ENCODE data around the gene NELL2. TPM values are rescaled to one million over a fixed set of nuclear protein-coding genes. Genes with fewer than 3 reads are reported as not detected.
"Not testable (repeated sequence)": the region's sequence is repeated elsewhere in the genome, so short reads cannot be mapped to it uniquely, and the experiment has no call there.

Gene NELL2
- 7.7 and 10.2 TPM in 2 replicates for total RNA-seq

GRCh38 chr12:44875954-44876543 lies at the start of gene NELL2:
TSS of gene NELL2 (minus strand) at chr12:44876315. CDS start at chr12:44875869, 446 bp downstream.
- Mint-ChIP-seq H3K4me3 (ENCODE audit: low read depth) (peak within 1 kb of the TSS; percentile 93), H3K9me3 (peaks cover 6% of the 10 kb centered on the region), H3K27me3 (ENCODE audit: low read depth) (peaks cover 39% of the 10 kb centered on the region), H3K27ac (no peak within 1 kb of the TSS), H3K36me3 (ENCODE audit: low read depth) (no peaks in the 10 kb centered on the region), H3K4me1 (ENCODE audit: low read depth) (peaks cover 26% of the 10 kb centered on the region)
- intact Hi-C loops (cut with micrococcal nuclease), result loop anchor here (2.0 to 5.0 kb wide), 2 partner anchors 49 to 101 kb away; no protein-coding TSS in a partner anchor
- peak; percentile 33 for DNase-seq (ENCODE audit: low spot score)

GRCh38 chr12:44921736-44922135 lies 45.6 kb upstream of the NELL2 start:
- H3K27me3 Mint-ChIP-seq (ENCODE audit: low read depth), result peaks cover 2% of the 10 kb centered on the region
- no peaks in the 10 kb centered on the region for H3K36me3 Mint-ChIP-seq (ENCODE audit: low read depth)
- no peak overlapping the region for H3K4me3 Mint-ChIP-seq (ENCODE audit: low read depth)
- H3K4me1 Mint-ChIP-seq (ENCODE audit: low read depth), result no peaks in the 10 kb centered on the region
- H3K27ac Mint-ChIP-seq, result no peak overlapping the region
- intact Hi-C loops (cut with micrococcal nuclease), result no loop called here
- no peak for DNase-seq (ENCODE audit: low spot score)
- H3K9me3 Mint-ChIP-seq, result no peaks in the 10 kb centered on the region

- DNase-seq (ENCODE audit: low spot score), result no peak
- Mint-ChIP-seq H3K9me3 (no peaks in the 10 kb centered on the region), H3K27me3 (ENCODE audit: low read depth) (no peaks in the 10 kb centered on the region), H3K36me3 (ENCODE audit: low read depth) (no peaks in the 10 kb centered on the region), H3K4me1 (ENCODE audit: low read depth) (no peaks in the 10 kb centered on the region), H3K4me3 (ENCODE audit: low read depth) (no peak overlapping the region), H3K27ac (no peak overlapping the region)
- intact Hi-C loops (cut with micrococcal nuclease), result no loop called here
Measured at GRCh38 chr12:44917141-44917540, 41.0 kb upstream of the NELL2 start.

- H3K4me1 Mint-ChIP-seq (ENCODE audit: low read depth), result no peaks in the 10 kb centered on the region
- DNase-seq (ENCODE audit: low spot score), result no peak
- no peak overlapping the region for H3K27ac Mint-ChIP-seq
- H3K9me3 Mint-ChIP-seq, result no peaks in the 10 kb centered on the region
- H3K27me3 Mint-ChIP-seq (ENCODE audit: low read depth), result no peaks in the 10 kb centered on the region
- intact Hi-C loops (cut with micrococcal nuclease), result no loop called here
- H3K4me3 Mint-ChIP-seq (ENCODE audit: low read depth), result no peak overlapping the region
- no peaks in the 10 kb centered on the region for H3K36me3 Mint-ChIP-seq (ENCODE audit: low read depth)
Measured at GRCh38 chr12:44915958-44916357, 39.8 kb upstream of the NELL2 start.

GRCh38 chr12:44904321-44904720 lies 28.2 kb upstream of the NELL2 start:
- Mint-ChIP-seq H3K36me3 (ENCODE audit: low read depth) (no peaks in the 10 kb centered on the region), H3K27ac (no peak overlapping the region), H3K4me3 (ENCODE audit: low read depth) (no peak overlapping the region), H3K9me3 (no peaks in the 10 kb centered on the region), H3K4me1 (ENCODE audit: low read depth) (no peaks in the 10 kb centered on the region), H3K27me3 (ENCODE audit: low read depth) (no peaks in the 10 kb centered on the region)
- intact Hi-C loops (cut with micrococcal nuclease), result no loop called here
- no peak for DNase-seq (ENCODE audit: low spot score)

- H3K9me3 Mint-ChIP-seq; H3K27ac Mint-ChIP-seq; H3K36me3 Mint-ChIP-seq (ENCODE audit: low read depth); H3K27me3 Mint-ChIP-seq (ENCODE audit: low read depth); H3K4me1 Mint-ChIP-seq (ENCODE audit: low read depth); intact Hi-C loops (cut with micrococcal nuclease); H3K4me3 Mint-ChIP-seq (ENCODE audit: low read depth); DNase-seq (ENCODE audit: low spot score): not testable (repeated sequence)
Measured at GRCh38 chr12:44898108-44898507, 22.0 kb upstream of the NELL2 start.

GRCh38 chr12:44889926-44890325 lies 13.8 kb upstream of the NELL2 start:
- H3K36me3 Mint-ChIP-seq (ENCODE audit: low read depth), result no peaks in the 10 kb centered on the region
- intact Hi-C loops (cut with micrococcal nuclease), result no loop called here

GRCh38 chr12:44889162-44889561 lies 13.0 kb upstream of the NELL2 start:
- peaks cover 3% of the 10 kb centered on the region for H3K27me3 Mint-ChIP-seq (ENCODE audit: low read depth)
- no peak overlapping the region for H3K27ac Mint-ChIP-seq
- no peak for DNase-seq (ENCODE audit: low spot score)
- no peaks in the 10 kb centered on the region for H3K9me3 Mint-ChIP-seq
- H3K4me3 Mint-ChIP-seq (ENCODE audit: low read depth), result no peak overlapping the region
- intact Hi-C loops (cut with micrococcal nuclease), result no loop called here
- H3K4me1 Mint-ChIP-seq (ENCODE audit: low read depth), result no peaks in the 10 kb centered on the region
- no peaks in the 10 kb centered on the region for H3K36me3 Mint-ChIP-seq (ENCODE audit: low read depth)

More at GRCh38 chr12:44889926-44890325, 13.8 kb upstream of the NELL2 start:
- no peak overlapping the region for H3K27ac Mint-ChIP-seq
- peaks cover 3% of the 10 kb centered on the region for H3K27me3 Mint-ChIP-seq (ENCODE audit: low read depth)
- H3K4me3 Mint-ChIP-seq (ENCODE audit: low read depth), result no peak overlapping the region
- H3K4me1 Mint-ChIP-seq (ENCODE audit: low read depth), result no peaks in the 10 kb centered on the region
- H3K9me3 Mint-ChIP-seq, result no peaks in the 10 kb centered on the region
- DNase-seq (ENCODE audit: low spot score), result no peak

- Mint-ChIP-seq H3K4me1 (ENCODE audit: low read depth) (no peaks in the 10 kb centered on the region), H3K27ac (no peak overlapping the region), H3K4me3 (ENCODE audit: low read depth) (no peak overlapping the region), H3K27me3 (ENCODE audit: low read depth) (peaks cover 3% of the 10 kb centered on the region), H3K36me3 (ENCODE audit: low read depth) (no peaks in the 10 kb centered on the region), H3K9me3 (peaks cover 12% of the 10 kb centered on the region)
- intact Hi-C loops (cut with micrococcal nuclease), result no loop called here
- DNase-seq (ENCODE audit: low spot score), result no peak
Measured at GRCh38 chr12:44885902-44886301, 9.8 kb upstream of the NELL2 start.

GRCh38 chr12:44881197-44881596 lies 5.1 kb upstream of the NELL2 start:
- DNase-seq (ENCODE audit: low spot score), result no peak
- Mint-ChIP-seq H3K9me3 (peaks cover 16% of the 10 kb centered on the region), H3K36me3 (ENCODE audit: low read depth) (no peaks in the 10 kb centered on the region), H3K27ac (no peak overlapping the region), H3K4me1 (ENCODE audit: low read depth) (peaks cover 6% of the 10 kb centered on the region), H3K4me3 (ENCODE audit: low read depth) (no peak overlapping the region), H3K27me3 (ENCODE audit: low read depth) (peaks cover 24% of the 10 kb centered on the region)
- intact Hi-C loops (cut with micrococcal nuclease), result no loop called here

- Mint-ChIP-seq H3K4me3 (ENCODE audit: low read depth) (peak overlapping the region; percentile 93), H3K36me3 (ENCODE audit: low read depth) (no peaks in the 10 kb centered on the region), H3K4me1 (ENCODE audit: low read depth) (peaks cover 23% of the 10 kb centered on the region), H3K9me3 (peaks cover 13% of the 10 kb centered on the region), H3K27ac (no peak overlapping the region), H3K27me3 (ENCODE audit: low read depth) (peaks cover 39% of the 10 kb centered on the region)
- DNase-seq (ENCODE audit: low spot score), result peak; percentile 19
- intact Hi-C loops (cut with micrococcal nuclease), result loop anchor here (5.0 kb wide), 1 partner anchor 49 kb away; no protein-coding TSS in a partner anchor
Measured at GRCh38 chr12:44876544-44877410, 662 bp upstream of the NELL2 start.

GRCh38 chr12:44875417-44875953 lies 630 bp downstream of the NELL2 start:
- H3K27ac Mint-ChIP-seq, result no peak overlapping the region
- H3K4me1 Mint-ChIP-seq (ENCODE audit: low read depth), result peaks cover 28% of the 10 kb centered on the region
- peaks cover under 1% of the 10 kb centered on the region for H3K9me3 Mint-ChIP-seq
- intact Hi-C loops (cut with micrococcal nuclease), result loop anchor here (2.0 to 5.0 kb wide), 2 partner anchors 48 to 101 kb away; no protein-coding TSS in a partner anchor
- H3K36me3 Mint-ChIP-seq (ENCODE audit: low read depth), result no peaks in the 10 kb centered on the region
- no peak for DNase-seq (ENCODE audit: low spot score)
- peak overlapping the region; percentile 93 for H3K4me3 Mint-ChIP-seq (ENCODE audit: low read depth)
- H3K27me3 Mint-ChIP-seq (ENCODE audit: low read depth), result peaks cover 39% of the 10 kb centered on the region

- Mint-ChIP-seq H3K9me3 (no peaks in the 10 kb centered on the region), H3K27me3 (ENCODE audit: low read depth) (peaks cover 39% of the 10 kb centered on the region), H3K4me1 (ENCODE audit: low read depth) (peaks cover 29% of the 10 kb centered on the region), H3K27ac (no peak overlapping the region), H3K36me3 (ENCODE audit: low read depth) (no peaks in the 10 kb centered on the region), H3K4me3 (ENCODE audit: low read depth) (peak overlapping the region; percentile 93)
- no peak for DNase-seq (ENCODE audit: low spot score)
- intact Hi-C loops (cut with micrococcal nuclease), result loop anchor here (1.0 to 5.0 kb wide), 3 partner anchors 48 to 100 kb away; no protein-coding TSS in a partner anchor
Measured at GRCh38 chr12:44874981-44875416, 1.1 kb downstream of the NELL2 start.

All from activated T-helper 2 cell treated with anti-CD3 and anti-CD28 coated beads, Interferon-gamma antibody, Interleukin-2, Interleukin-4, amounts not matched to agents 10 μg/mL and 5 μg/mL and 100 μg/mL, durations not matched to agents 14 hours and 24 hours and 36 hours (primary cell).